Measurements from ENCODE around the gene PACS2. TPM values are rescaled to one million over a fixed set of nuclear protein-coding genes. Genes with fewer than 3 reads are reported as not detected.

Gene PACS2
- total RNA-seq, 1 experiment from 2014 or later: 55.2 TPM

DNA sequence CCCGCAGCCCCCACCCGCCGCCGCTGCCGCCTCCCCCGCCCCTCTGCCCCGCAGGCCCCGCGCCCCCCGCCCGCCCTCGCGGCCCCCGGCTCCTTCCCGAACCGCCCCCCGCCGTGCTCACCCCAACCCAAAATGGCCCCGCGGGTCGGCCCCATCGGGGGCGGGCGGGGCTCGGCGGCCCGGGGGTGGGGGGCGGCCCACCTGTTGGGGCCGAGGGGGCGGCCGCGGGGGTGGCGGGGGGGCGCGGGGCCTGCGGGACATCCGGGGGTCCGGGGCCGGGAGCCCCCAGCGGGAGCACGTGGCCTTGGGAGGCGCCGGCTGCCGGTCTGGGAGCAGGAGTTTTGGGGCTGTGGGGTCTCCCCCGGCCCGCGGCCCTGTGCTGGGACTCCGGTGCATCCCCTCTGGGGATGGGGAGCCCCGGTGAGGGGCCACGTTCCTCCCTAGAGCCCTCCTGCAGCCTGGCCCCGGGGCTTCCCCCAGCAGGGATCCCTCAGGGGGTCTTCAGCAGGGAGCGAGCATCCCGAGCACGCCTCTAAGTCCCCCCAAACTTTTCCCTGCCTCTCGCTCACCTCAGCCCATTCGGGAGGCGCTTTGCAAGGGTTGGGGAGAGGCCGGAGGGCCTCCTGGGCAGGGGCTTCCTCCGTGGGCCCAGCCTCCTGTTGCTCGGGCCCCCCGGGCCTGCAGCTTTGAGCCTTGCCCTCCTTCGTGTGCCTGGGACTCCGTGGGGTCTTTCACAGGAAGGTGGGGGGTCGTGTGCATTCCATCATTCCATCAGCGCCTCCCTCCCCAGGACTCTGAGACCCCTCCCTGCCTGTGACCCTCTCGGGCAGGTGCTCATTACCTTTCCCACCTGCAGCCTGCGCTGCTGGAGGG is 105.8 kb downstream of the PACS2 start:
- in situ Hi-C loops (cut with HindIII; ENCODE audit: low pct_unique_long_range_greater_than_20kb, low sequenced_read_pairs): no loop called here
- ChIA-PET POLR2A (no interaction called here), CTCF (no interaction called here)
- ATAC-seq (no peak), DNase-seq (ENCODE audit: low read depth, low spot score) (no peak)
- Histone ChIP-seq H3K4me1 (ENCODE audit: control insufficient read depth, insufficient read depth, low read length) (peaks cover 19% of the 10 kb centered on the region), H3K9me3 (ENCODE audit: control insufficient read depth, insufficient read depth, low read depth, low read length) (no peaks in the 10 kb centered on the region), H3K27me3 (ENCODE audit: control insufficient read depth, insufficient read depth, low read length) (no peaks in the 10 kb centered on the region), H3K4me3 (ENCODE audit: low read depth in 2 of 2, low read length in 2 of 2) (peak overlapping the region; percentile 74), H3K36me3 (ENCODE audit: control insufficient read depth, insufficient read depth, low read length) (peaks cover 5% of the 10 kb centered on the region; the same call in 1 of the 2 replicates), H3K27ac (ENCODE audit: low read length) (peak overlapping the region; percentile 74)
- TF ChIP-seq, protein P1, sequence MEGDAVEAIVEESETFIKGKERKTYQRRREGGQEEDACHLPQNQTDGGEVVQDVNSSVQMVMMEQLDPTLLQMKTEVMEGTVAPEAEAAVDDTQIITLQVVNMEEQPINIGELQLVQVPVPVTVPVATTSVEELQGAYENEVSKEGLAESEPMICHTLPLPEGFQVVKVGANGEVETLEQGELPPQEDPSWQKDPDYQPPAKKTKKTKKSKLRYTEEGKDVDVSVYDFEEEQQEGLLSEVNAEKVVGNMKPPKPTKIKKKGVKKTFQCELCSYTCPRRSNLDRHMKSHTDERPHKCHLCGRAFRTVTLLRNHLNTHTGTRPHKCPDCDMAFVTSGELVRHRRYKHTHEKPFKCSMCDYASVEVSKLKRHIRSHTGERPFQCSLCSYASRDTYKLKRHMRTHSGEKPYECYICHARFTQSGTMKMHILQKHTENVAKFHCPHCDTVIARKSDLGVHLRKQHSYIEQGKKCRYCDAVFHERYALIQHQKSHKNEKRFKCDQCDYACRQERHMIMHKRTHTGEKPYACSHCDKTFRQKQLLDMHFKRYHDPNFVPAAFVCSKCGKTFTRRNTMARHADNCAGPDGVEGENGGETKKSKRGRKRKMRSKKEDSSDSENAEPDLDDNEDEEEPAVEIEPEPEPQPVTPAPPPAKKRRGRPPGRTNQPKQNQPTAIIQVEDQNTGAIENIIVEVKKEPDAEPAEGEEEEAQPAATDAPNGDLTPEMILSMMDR (IDR thresholded peaks at IDR 0.05): no peak
- no peak for TF ChIP-seq SIN3A (IDR thresholded peaks at IDR 0.05; ENCODE audit: borderline replicate concordance, insufficient read depth, low read depth, low read length)
- intact Hi-C loops (cut with micrococcal nuclease; ENCODE audit: unreplicated experiment): no loop called here
- BruUV-seq (replicated peaks): no TSS peak

DNA sequence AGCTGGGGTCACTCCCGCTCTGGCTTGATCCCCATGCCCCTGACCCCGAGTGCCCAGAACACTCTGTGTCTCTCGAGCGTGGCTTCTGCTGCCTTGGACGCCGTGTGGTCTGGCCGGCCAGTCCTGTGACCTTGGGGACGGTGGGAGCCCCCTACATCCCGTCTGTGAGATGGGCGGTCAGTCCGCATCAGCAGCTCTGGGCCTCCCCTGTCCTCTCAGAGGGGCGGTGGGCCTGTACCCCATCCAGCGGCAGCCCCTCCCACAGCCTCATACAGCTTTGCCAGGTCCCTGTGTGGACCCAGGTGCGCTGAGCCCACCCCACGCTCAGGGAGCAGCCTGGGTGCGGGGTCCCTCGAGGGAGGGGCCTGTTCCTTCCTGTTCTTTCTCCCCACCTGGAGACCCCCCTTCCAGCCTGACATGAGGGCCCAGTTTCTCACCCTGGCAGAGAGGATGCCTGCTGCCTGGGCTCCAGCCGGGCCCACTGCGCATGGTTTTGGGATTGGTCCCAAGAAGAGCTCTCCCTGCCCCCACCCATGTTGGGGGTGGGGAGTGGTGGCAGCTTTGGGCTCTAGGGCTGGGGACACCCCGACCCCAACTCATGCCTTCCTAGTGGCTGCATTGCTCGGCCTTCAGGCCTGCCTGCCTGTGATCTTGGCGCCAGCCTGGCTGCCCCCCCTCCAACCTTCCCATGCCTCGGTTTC is 106.6 kb downstream of the PACS2 start:
- ChIA-PET POLR2A (no interaction called here), CTCF (no interaction called here)
- no TSS peak for BruUV-seq (replicated peaks)
- TF ChIP-seq TCF7L2 (IDR thresholded peaks at IDR 0.05; ENCODE audit: low read depth, low read length) (no peak), POLR2AphosphoS5 (IDR thresholded peaks at IDR 0.05; ENCODE audit: low read depth, low read length) (no peak), SIN3A (IDR thresholded peaks at IDR 0.05; ENCODE audit: borderline replicate concordance, insufficient read depth, low read depth, low read length) (no peak)
- TF ChIP-seq, protein P2, sequence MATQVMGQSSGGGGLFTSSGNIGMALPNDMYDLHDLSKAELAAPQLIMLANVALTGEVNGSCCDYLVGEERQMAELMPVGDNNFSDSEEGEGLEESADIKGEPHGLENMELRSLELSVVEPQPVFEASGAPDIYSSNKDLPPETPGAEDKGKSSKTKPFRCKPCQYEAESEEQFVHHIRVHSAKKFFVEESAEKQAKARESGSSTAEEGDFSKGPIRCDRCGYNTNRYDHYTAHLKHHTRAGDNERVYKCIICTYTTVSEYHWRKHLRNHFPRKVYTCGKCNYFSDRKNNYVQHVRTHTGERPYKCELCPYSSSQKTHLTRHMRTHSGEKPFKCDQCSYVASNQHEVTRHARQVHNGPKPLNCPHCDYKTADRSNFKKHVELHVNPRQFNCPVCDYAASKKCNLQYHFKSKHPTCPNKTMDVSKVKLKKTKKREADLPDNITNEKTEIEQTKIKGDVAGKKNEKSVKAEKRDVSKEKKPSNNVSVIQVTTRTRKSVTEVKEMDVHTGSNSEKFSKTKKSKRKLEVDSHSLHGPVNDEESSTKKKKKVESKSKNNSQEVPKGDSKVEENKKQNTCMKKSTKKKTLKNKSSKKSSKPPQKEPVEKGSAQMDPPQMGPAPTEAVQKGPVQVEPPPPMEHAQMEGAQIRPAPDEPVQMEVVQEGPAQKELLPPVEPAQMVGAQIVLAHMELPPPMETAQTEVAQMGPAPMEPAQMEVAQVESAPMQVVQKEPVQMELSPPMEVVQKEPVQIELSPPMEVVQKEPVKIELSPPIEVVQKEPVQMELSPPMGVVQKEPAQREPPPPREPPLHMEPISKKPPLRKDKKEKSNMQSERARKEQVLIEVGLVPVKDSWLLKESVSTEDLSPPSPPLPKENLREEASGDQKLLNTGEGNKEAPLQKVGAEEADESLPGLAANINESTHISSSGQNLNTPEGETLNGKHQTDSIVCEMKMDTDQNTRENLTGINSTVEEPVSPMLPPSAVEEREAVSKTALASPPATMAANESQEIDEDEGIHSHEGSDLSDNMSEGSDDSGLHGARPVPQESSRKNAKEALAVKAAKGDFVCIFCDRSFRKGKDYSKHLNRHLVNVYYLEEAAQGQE (IDR thresholded peaks at IDR 0.05; ENCODE audit: insufficient read depth in 1 of 2, low read depth in 2 of 2, low read length in 1 of 2): no peak
- TF ChIP-seq, protein P1 (IDR thresholded peaks at IDR 0.05): no peak
- DNase-seq (ENCODE audit: low read depth, low spot score): no peak
- Histone ChIP-seq H3K9me3 (ENCODE audit: control insufficient read depth, insufficient read depth, low read depth, low read length) (no peaks in the 10 kb centered on the region), H3K36me3 (ENCODE audit: control insufficient read depth, insufficient read depth, low read length) (peaks cover 5% of the 10 kb centered on the region; the same call in 1 of the 2 replicates), H3K27ac (ENCODE audit: low read length) (peak overlapping the region; percentile 74), H3K27me3 (ENCODE audit: control insufficient read depth, insufficient read depth, low read length) (no peaks in the 10 kb centered on the region), H3K4me1 (ENCODE audit: control insufficient read depth, insufficient read depth, low read length) (peaks cover 19% of the 10 kb centered on the region), H3K4me3 (ENCODE audit: low read depth in 2 of 2, low read length in 2 of 2) (peak overlapping the region; percentile 74)
- in situ Hi-C loops (cut with HindIII; ENCODE audit: low pct_unique_long_range_greater_than_20kb, low sequenced_read_pairs) (no loop called here), intact Hi-C loops (cut with micrococcal nuclease; ENCODE audit: unreplicated experiment) (no loop called here)
- 0 out of 2 replicates have a peak, but pooled peaks have one; percentile 19 for ATAC-seq
